Measurements from ENCODE around the gene SLC16A3. TPM values are rescaled to one million over a fixed set of nuclear protein-coding genes. Genes with fewer than 3 reads are reported as not detected.

The SLC16A3 gene
- total RNA-seq, 2 donors from 2014 or later, result 47.2 to 56.2 TPM

GRCh38 chr17:82212331-82213250, 16.3 kb upstream of the SLC16A3 start, which contains the start of gene CCDC57:
Gene CCDC57, minus strand, starts transcription at chr17:82212842. Its CDS starts 10,898 bp downstream, at chr17:82201944.
- H3K27me3 Mint-ChIP-seq, result no peaks in the 10 kb centered on the region
- H3K27ac Mint-ChIP-seq, result peak within 1 kb of the TSS; percentile 83
- H3K4me1 Mint-ChIP-seq, result peaks cover 18% of the 10 kb centered on the region
- peak; percentile 42 for ATAC-seq
- peak in 1 of 3 donors; percentile 36 for DNase-seq
- H3K4me3 Mint-ChIP-seq, result peak within 1 kb of the TSS; percentile 89
- H3K9me3 ChIP-seq (ENCODE audit: control insufficient read depth, low read length, poor library complexity, severe bottlenecking), result no peaks in the 10 kb centered on the region
- peaks cover 1% of the 10 kb centered on the region for H3K36me3 Mint-ChIP-seq (ENCODE audit: low read depth)

- H3K4me3 Mint-ChIP-seq, result peak overlapping the region; percentile 89
Observed at GRCh38 chr17:82213251-82214011, 15.4 kb upstream of the SLC16A3 start.

GRCh38 chr17:82214012-82214628, 14.7 kb upstream of the SLC16A3 start:
- Mint-ChIP-seq H3K36me3 (ENCODE audit: low read depth) (no peaks in the 10 kb centered on the region), H3K27ac (peak overlapping the region; percentile 83), H3K4me1 (peaks cover 18% of the 10 kb centered on the region), H3K27me3 (no peaks in the 10 kb centered on the region), H3K4me3 (peak overlapping the region; percentile 89)
- ATAC-seq (no peak), DNase-seq (no peak)
- H3K9me3 ChIP-seq (ENCODE audit: control insufficient read depth, low read length, poor library complexity, severe bottlenecking), result no peaks in the 10 kb centered on the region

More at GRCh38 chr17:82213251-82214011, 15.4 kb upstream of the SLC16A3 start:
- DNase-seq (peak in 1 of 3 donors; percentile 44), ATAC-seq (peak; percentile 48)
- H3K9me3 ChIP-seq (ENCODE audit: control insufficient read depth, low read length, poor library complexity, severe bottlenecking), result no peaks in the 10 kb centered on the region
- Mint-ChIP-seq H3K27me3 (no peaks in the 10 kb centered on the region), H3K4me1 (peaks cover 18% of the 10 kb centered on the region), H3K36me3 (ENCODE audit: low read depth) (no peaks in the 10 kb centered on the region), H3K27ac (peak overlapping the region; percentile 83)

DNA sequence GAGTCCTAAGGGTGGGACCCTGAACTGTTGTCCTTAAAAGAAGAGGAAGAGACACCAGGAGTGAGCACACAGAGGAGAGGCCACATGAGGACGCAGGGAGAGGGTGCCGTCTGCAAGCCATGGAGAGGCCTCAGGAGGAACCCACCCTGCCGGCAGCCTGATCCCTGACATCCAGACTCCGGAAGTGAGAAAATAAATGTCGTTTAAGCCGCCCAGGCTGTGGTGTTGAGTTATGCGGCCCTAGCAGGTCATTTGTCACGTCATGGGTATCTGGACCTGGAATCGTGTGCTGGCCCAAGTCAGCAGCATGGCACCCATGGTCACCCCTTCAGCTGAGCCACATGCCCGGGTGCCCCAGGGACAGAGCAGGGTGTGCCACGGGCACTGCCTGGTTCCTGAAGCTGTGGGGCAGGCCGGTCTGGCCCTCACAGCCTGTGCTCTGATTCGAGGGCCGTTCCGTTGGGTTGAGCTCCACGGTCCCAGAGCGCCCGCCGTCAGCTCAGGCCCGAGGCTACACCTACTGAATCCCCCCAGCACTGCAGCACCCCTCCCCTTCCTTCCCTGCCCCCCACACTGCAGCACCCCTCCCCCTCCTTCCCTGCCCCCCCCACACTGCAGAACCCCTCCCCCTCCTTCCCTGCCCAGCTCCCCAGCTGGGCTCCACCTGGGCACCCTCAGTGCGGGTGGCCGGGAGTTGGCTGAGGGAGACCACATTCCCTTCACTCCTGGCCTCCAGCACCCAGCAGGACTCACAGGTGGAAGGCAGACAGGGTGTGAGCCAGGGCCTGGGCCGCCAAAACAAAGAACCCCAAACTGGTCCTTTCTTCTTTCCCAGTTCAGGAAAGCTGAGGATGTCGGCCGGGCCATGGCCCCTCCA, 13.5 kb upstream of the SLC16A3 start:
- H3K9me3 ChIP-seq (ENCODE audit: control insufficient read depth, low read length, poor library complexity, severe bottlenecking), result no peaks in the 10 kb centered on the region
- Mint-ChIP-seq H3K4me1 (peaks cover 18% of the 10 kb centered on the region), H3K4me3 (peak overlapping the region; percentile 83), H3K27ac (peak overlapping the region; percentile 92), H3K36me3 (ENCODE audit: low read depth) (no peaks in the 10 kb centered on the region), H3K27me3 (no peaks in the 10 kb centered on the region)
- DNase-seq (no peak), ATAC-seq (no peak)

GRCh38 chr17:82215972-82216300, 12.9 kb upstream of the SLC16A3 start:
- ATAC-seq (no peak), DNase-seq (no peak)
- Mint-ChIP-seq H3K36me3 (ENCODE audit: low read depth) (no peaks in the 10 kb centered on the region), H3K27ac (peak overlapping the region; percentile 92), H3K4me1 (peaks cover 18% of the 10 kb centered on the region), H3K4me3 (peak overlapping the region; percentile 83), H3K27me3 (no peaks in the 10 kb centered on the region)
- no peaks in the 10 kb centered on the region for H3K9me3 ChIP-seq (ENCODE audit: control insufficient read depth, low read length, poor library complexity, severe bottlenecking)

DNA sequence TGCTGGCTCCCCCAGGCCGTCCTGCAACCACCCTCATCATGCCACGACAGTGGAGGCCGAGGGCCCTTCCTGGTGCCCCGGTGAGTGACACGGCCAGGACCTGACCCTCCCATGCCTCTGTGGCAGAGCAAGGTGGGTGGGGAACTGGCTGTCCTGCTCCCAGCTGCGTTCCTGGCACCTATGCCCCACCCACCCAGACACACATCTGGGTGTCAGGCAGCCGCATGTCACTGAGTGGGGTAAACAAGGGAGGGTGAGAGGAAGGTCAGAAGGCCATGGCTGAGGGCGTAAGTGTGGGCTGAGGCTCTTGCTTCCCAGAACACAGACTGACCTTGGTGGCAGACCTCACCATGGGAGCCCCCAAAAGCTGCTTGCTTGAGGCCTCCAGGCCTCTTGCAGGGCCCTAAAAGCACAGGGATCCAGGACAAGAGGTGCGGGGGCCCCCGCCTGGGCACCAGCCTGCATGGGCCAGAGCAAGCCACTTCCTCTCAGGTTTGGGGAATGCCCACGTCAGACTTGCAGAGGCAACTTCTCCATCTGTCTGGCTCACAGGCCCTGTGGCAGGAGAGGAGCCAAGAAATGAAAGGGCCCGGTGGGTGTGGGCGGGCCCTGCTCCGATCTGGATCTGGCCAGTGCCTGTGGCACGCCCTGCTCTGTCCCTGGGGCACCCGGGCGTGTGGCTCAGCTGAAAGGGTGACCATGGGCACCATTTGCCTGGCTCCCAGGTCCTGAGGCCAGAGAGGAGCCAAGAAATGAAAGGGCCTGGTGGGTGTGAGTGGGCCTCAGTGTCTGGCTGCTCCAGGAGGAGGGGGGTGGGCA, 12.3 kb upstream of the SLC16A3 start:
- peak overlapping the region; percentile 92 for H3K27ac Mint-ChIP-seq

DNA sequence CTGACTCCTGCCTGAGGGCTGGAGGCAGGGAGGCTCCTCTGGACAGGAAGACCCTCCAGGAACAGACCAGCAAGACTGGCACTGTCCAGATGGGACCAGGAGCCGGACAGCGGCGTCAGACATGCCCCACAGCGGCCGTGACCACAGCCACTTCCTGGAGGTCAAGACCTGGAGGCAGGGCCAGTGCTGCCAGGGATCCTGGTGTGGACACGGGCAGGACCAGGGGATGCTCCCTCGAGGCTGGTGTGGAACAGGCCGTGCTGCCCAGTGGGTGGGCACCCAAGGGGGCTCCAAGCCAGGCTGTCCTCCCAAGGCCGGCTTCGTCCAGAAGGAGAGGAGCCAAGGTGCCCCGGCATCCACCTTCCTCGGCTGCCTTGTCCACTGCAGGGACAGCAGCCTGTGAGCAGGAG, 11.7 kb upstream of the SLC16A3 start:
- DNase-seq (no peak), ATAC-seq (no peak)
- peak overlapping the region; percentile 92 for H3K27ac Mint-ChIP-seq
- H3K4me1 Mint-ChIP-seq, result peaks cover 22% of the 10 kb centered on the region
- no peak overlapping the region for H3K4me3 Mint-ChIP-seq
- no peaks in the 10 kb centered on the region for H3K36me3 Mint-ChIP-seq (ENCODE audit: low read depth)
- no peaks in the 10 kb centered on the region for H3K27me3 Mint-ChIP-seq
- no peaks in the 10 kb centered on the region for H3K9me3 ChIP-seq (ENCODE audit: control insufficient read depth, low read length, poor library complexity, severe bottlenecking)

More for the DNA sequence above, 12.3 kb upstream of the SLC16A3 start:
- peak; percentile 14 to 44 (median 43) for DNase-seq
- Mint-ChIP-seq H3K4me3 (peak overlapping the region; percentile 83), H3K4me1 (peaks cover 22% of the 10 kb centered on the region), H3K27me3 (no peaks in the 10 kb centered on the region), H3K36me3 (ENCODE audit: low read depth) (no peaks in the 10 kb centered on the region)
- no peaks in the 10 kb centered on the region for H3K9me3 ChIP-seq (ENCODE audit: control insufficient read depth, low read length, poor library complexity, severe bottlenecking)
- peak; percentile 81 for ATAC-seq

GRCh38 chr17:82217530-82218204, 11.2 kb upstream of the SLC16A3 start:
- no peaks in the 10 kb centered on the region for H3K9me3 ChIP-seq (ENCODE audit: control insufficient read depth, low read length, poor library complexity, severe bottlenecking)
- H3K4me1 Mint-ChIP-seq, result peaks cover 22% of the 10 kb centered on the region
- DNase-seq (no peak), ATAC-seq (no peak)
- no peaks in the 10 kb centered on the region for H3K27me3 Mint-ChIP-seq
- H3K36me3 Mint-ChIP-seq (ENCODE audit: low read depth), result no peaks in the 10 kb centered on the region
- no peak overlapping the region for H3K27ac Mint-ChIP-seq
- H3K4me3 Mint-ChIP-seq, result no peak overlapping the region

DNA sequence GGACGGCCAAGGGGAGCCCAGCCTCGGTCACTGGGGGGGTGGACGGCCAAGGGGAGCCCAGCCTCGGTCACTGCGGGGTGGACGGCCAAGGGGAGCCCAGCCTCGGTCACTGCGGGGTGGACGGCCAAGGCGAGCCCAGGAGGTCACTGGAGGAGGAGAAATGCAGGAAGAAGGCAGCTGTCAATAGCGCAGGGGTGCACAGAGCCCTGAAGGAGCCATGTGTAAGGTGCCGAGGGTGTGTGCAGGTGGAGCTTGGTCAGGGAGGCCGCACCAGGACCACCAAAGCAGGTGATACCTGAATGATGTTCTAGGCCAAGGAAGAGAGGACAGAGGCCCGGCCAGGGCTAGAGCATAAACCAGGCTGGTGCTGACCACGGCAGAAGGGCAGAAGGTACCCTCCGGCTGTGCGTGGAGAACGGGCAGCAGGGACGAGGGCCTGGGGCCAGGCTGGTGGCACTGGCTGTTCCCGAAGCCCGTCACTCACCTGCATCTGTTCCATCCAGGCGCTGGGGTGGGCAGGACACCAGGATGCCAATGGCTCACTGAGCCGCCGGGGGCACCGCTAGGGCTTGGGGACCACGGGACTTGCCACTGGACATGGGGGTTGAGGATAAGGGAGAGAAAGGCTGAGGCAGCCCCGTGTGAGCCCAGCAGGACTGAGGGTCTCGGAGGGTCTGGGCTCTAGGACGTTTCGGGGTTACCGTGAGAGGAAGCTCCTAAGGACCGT, 10.3 kb upstream of the SLC16A3 start:
- Mint-ChIP-seq H3K27me3 (no peaks in the 10 kb centered on the region), H3K36me3 (ENCODE audit: low read depth) (no peaks in the 10 kb centered on the region), H3K4me1 (peaks cover 21% of the 10 kb centered on the region), H3K4me3 (no peak overlapping the region), H3K27ac (no peak overlapping the region)
- DNase-seq (no peak), ATAC-seq (no peak)
- no peaks in the 10 kb centered on the region for H3K9me3 ChIP-seq (ENCODE audit: control insufficient read depth, low read length, poor library complexity, severe bottlenecking)

DNA sequence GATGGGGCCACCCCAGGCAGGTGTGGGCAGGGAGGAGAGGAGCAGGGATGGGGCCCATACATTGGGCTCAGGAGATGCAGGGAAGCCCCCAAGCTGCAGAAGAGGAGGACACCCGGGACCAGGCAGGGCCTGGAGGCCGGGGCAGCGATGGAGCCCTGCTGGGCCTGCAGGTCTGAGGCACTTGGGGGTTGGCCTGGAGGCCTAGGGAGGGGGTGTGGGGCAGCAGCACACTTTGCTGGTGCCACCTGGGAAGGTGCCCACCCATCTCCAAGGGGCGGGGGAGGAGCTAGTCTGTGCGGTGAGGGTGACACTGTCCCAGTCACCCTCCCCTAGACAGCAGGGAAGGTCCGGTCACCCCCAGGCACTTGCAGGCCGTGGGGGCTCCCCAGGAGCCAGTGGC, 9.8 kb upstream of the SLC16A3 start:
- Mint-ChIP-seq H3K4me3 (no peak overlapping the region), H3K27ac (no peak overlapping the region), H3K27me3 (no peaks in the 10 kb centered on the region), H3K4me1 (peaks cover 20% of the 10 kb centered on the region), H3K36me3 (ENCODE audit: low read depth) (no peaks in the 10 kb centered on the region)
- no peaks in the 10 kb centered on the region for H3K9me3 ChIP-seq (ENCODE audit: control insufficient read depth, low read length, poor library complexity, severe bottlenecking)
- ATAC-seq, result no peak
- DNase-seq, result no peak

Measured in T-helper 17 cell (primary cell).